Measurements from ENCODE around the gene BRIP1. TPM values are rescaled to one million over a fixed set of nuclear protein-coding genes. Genes with fewer than 3 reads are reported as not detected.
"Not testable (repeated sequence)": the region's sequence is repeated elsewhere in the genome, so short reads cannot be mapped to it uniquely, and the experiment has no call there.

Gene BRIP1
- polyA plus RNA-seq, 1 donor = 6.4 TPM

GRCh38 chr17:61868074-61868473 is 4.7 kb upstream of the BRIP1 start:
- Histone ChIP-seq H3K9me3 (ENCODE audit: control insufficient read depth, low read depth, low read length) (no peaks in the 10 kb centered on the region), H3K4me3 (ENCODE audit: low read length) (no peak overlapping the region), H3K27ac (ENCODE audit: low read length) (no peak overlapping the region), H3K4me1 (ENCODE audit: control insufficient read depth, insufficient read depth, low read length) (peaks cover 5% of the 10 kb centered on the region), H3K27me3 (ENCODE audit: control insufficient read depth, insufficient read depth, low read length) (no peaks in the 10 kb centered on the region), H3K36me3 (ENCODE audit: control insufficient read depth, insufficient read depth, low read length) (peaks cover 22% of the 10 kb centered on the region)
- DNase-seq = no peak
- WGBS (ENCODE audit: insufficient coverage, low lambda C conversion rate) = 100% methylated on average over 1 of the region's 2 CpGs

GRCh38 chr17:61867033-61867432 is 3.7 kb upstream of the BRIP1 start:
- Histone ChIP-seq H3K4me3 (ENCODE audit: low read length) (no peak overlapping the region), H3K4me1 (ENCODE audit: control insufficient read depth, insufficient read depth, low read length) (peaks cover 5% of the 10 kb centered on the region), H3K36me3 (ENCODE audit: control insufficient read depth, insufficient read depth, low read length) (peaks cover 19% of the 10 kb centered on the region), H3K9me3 (ENCODE audit: control insufficient read depth, low read depth, low read length) (no peaks in the 10 kb centered on the region), H3K27me3 (ENCODE audit: control insufficient read depth, insufficient read depth, low read length) (no peaks in the 10 kb centered on the region), H3K27ac (ENCODE audit: low read length) (no peak overlapping the region)
- no peak for DNase-seq

GRCh38 chr17:61863801-61864126 is 436 bp upstream of the BRIP1 start:
- H3K27me3 ChIP-seq (ENCODE audit: control insufficient read depth, insufficient read depth, low read length) = no peaks in the 10 kb centered on the region
- DNase-seq = no peak
- peaks cover 8% of the 10 kb centered on the region for H3K36me3 ChIP-seq (ENCODE audit: control insufficient read depth, insufficient read depth, low read length)
- WGBS (ENCODE audit: insufficient coverage, low lambda C conversion rate) = 0% methylated on average over 1 of the region's 8 CpGs
- H3K27ac ChIP-seq (ENCODE audit: low read length) = peak overlapping the region; percentile 86
- no peaks in the 10 kb centered on the region for H3K9me3 ChIP-seq (ENCODE audit: control insufficient read depth, low read depth, low read length)
- H3K4me3 ChIP-seq (ENCODE audit: low read length) = peak overlapping the region; percentile 62
- peaks cover 5% of the 10 kb centered on the region for H3K4me1 ChIP-seq (ENCODE audit: control insufficient read depth, insufficient read depth, low read length)

- Histone ChIP-seq H3K27me3 (ENCODE audit: control insufficient read depth, insufficient read depth, low read length) (no peaks in the 10 kb centered on the region), H3K4me3 (ENCODE audit: low read length) (peak overlapping the region; percentile 62), H3K27ac (ENCODE audit: low read length) (peak overlapping the region; percentile 87), H3K4me1 (ENCODE audit: control insufficient read depth, insufficient read depth, low read length) (peaks cover 5% of the 10 kb centered on the region), H3K36me3 (ENCODE audit: control insufficient read depth, insufficient read depth, low read length) (peaks cover 4% of the 10 kb centered on the region), H3K9me3 (ENCODE audit: control insufficient read depth, low read depth, low read length) (no peaks in the 10 kb centered on the region)
- DNase-seq = peak in 1 of 2 donors; percentile 13
- 20% methylated on average over 1 of the region's 1 CpG for WGBS (ENCODE audit: insufficient coverage, low lambda C conversion rate)
Observed at GRCh38 chr17:61862105-61862574, 1.2 kb downstream of the BRIP1 start.

- H3K27ac ChIP-seq (ENCODE audit: low read length); H3K27me3 ChIP-seq (ENCODE audit: control insufficient read depth, insufficient read depth, low read length); H3K9me3 ChIP-seq (ENCODE audit: control insufficient read depth, low read depth, low read length); DNase-seq; H3K4me3 ChIP-seq (ENCODE audit: low read length); H3K4me1 ChIP-seq (ENCODE audit: control insufficient read depth, insufficient read depth, low read length): not testable (repeated sequence)
- peaks cover 10% of the 10 kb centered on the region for H3K36me3 ChIP-seq (ENCODE audit: control insufficient read depth, insufficient read depth, low read length)
- WGBS (ENCODE audit: insufficient coverage, low lambda C conversion rate) = no CpG with 5 or more reads among the region's 10 CpGs
Observed at GRCh38 chr17:61860397-61860796, 2.9 kb downstream of the BRIP1 start.

- no peaks in the 10 kb centered on the region for H3K9me3 ChIP-seq (ENCODE audit: control insufficient read depth, low read depth, low read length)
- DNase-seq = no peak
- no peaks in the 10 kb centered on the region for H3K27me3 ChIP-seq (ENCODE audit: control insufficient read depth, insufficient read depth, low read length)
- no peak overlapping the region for H3K4me3 ChIP-seq (ENCODE audit: low read length)
- WGBS (ENCODE audit: insufficient coverage, low lambda C conversion rate) = 89% methylated on average over 1 of the region's 1 CpG
- H3K27ac ChIP-seq (ENCODE audit: low read length) = no peak overlapping the region
- peaks cover 10% of the 10 kb centered on the region for H3K36me3 ChIP-seq (ENCODE audit: control insufficient read depth, insufficient read depth, low read length)
- no peaks in the 10 kb centered on the region for H3K4me1 ChIP-seq (ENCODE audit: control insufficient read depth, insufficient read depth, low read length)
Observed at GRCh38 chr17:61856035-61856434, 7.3 kb downstream of the BRIP1 start.

GRCh38 chr17:61852857-61853256 is 10.5 kb downstream of the BRIP1 start:
- no CpG with 5 or more reads among the region's 2 CpGs for WGBS (ENCODE audit: insufficient coverage, low lambda C conversion rate)
- Histone ChIP-seq H3K4me1 (ENCODE audit: control insufficient read depth, insufficient read depth, low read length) (no peaks in the 10 kb centered on the region), H3K4me3 (ENCODE audit: low read length) (no peak overlapping the region), H3K27me3 (ENCODE audit: control insufficient read depth, insufficient read depth, low read length) (no peaks in the 10 kb centered on the region), H3K9me3 (ENCODE audit: control insufficient read depth, low read depth, low read length) (no peaks in the 10 kb centered on the region), H3K27ac (ENCODE audit: low read length) (no peak overlapping the region), H3K36me3 (ENCODE audit: control insufficient read depth, insufficient read depth, low read length) (peaks cover 7% of the 10 kb centered on the region)
- DNase-seq = no peak

GRCh38 chr17:61849674-61850073 is 13.7 kb downstream of the BRIP1 start:
- Histone ChIP-seq H3K4me1 (ENCODE audit: control insufficient read depth, insufficient read depth, low read length) (no peaks in the 10 kb centered on the region), H3K36me3 (ENCODE audit: control insufficient read depth, insufficient read depth, low read length) (no peaks in the 10 kb centered on the region), H3K9me3 (ENCODE audit: control insufficient read depth, low read depth, low read length) (no peaks in the 10 kb centered on the region), H3K27me3 (ENCODE audit: control insufficient read depth, insufficient read depth, low read length) (no peaks in the 10 kb centered on the region), H3K27ac (ENCODE audit: low read length) (no peak overlapping the region), H3K4me3 (ENCODE audit: low read length) (no peak overlapping the region)
- DNase-seq = no peak

GRCh38 chr17:61848896-61849295 is 14.4 kb downstream of the BRIP1 start:
- DNase-seq = no peak
- no CpG with 5 or more reads among the region's 2 CpGs for WGBS (ENCODE audit: insufficient coverage, low lambda C conversion rate)
- Histone ChIP-seq H3K9me3 (ENCODE audit: control insufficient read depth, low read depth, low read length) (no peaks in the 10 kb centered on the region), H3K36me3 (ENCODE audit: control insufficient read depth, insufficient read depth, low read length) (no peaks in the 10 kb centered on the region), H3K27ac (ENCODE audit: low read length) (no peak overlapping the region), H3K27me3 (ENCODE audit: control insufficient read depth, insufficient read depth, low read length) (no peaks in the 10 kb centered on the region), H3K4me3 (ENCODE audit: low read length) (no peak overlapping the region), H3K4me1 (ENCODE audit: control insufficient read depth, insufficient read depth, low read length) (no peaks in the 10 kb centered on the region)

- Histone ChIP-seq H3K27me3 (ENCODE audit: control insufficient read depth, insufficient read depth, low read length) (no peaks in the 10 kb centered on the region), H3K9me3 (ENCODE audit: control insufficient read depth, low read depth, low read length) (no peaks in the 10 kb centered on the region), H3K36me3 (ENCODE audit: control insufficient read depth, insufficient read depth, low read length) (no peaks in the 10 kb centered on the region), H3K4me1 (ENCODE audit: control insufficient read depth, insufficient read depth, low read length) (no peaks in the 10 kb centered on the region), H3K27ac (ENCODE audit: low read length) (no peak overlapping the region), H3K4me3 (ENCODE audit: low read length) (no peak overlapping the region)
- DNase-seq = no peak
- no CpG with 5 or more reads among the region's 2 CpGs for WGBS (ENCODE audit: insufficient coverage, low lambda C conversion rate)
Observed at GRCh38 chr17:61848247-61848646, 15.1 kb downstream of the BRIP1 start.

GRCh38 chr17:61847659-61848058 is 15.7 kb downstream of the BRIP1 start:
- H3K27me3 ChIP-seq (ENCODE audit: control insufficient read depth, insufficient read depth, low read length) = no peaks in the 10 kb centered on the region
- H3K36me3 ChIP-seq (ENCODE audit: control insufficient read depth, insufficient read depth, low read length) = no peaks in the 10 kb centered on the region
- H3K9me3 ChIP-seq (ENCODE audit: control insufficient read depth, low read depth, low read length) = no peaks in the 10 kb centered on the region
- no peak overlapping the region for H3K4me3 ChIP-seq (ENCODE audit: low read length)
- WGBS (ENCODE audit: insufficient coverage, low lambda C conversion rate) = 100% methylated on average over 2 of the region's 3 CpGs
- DNase-seq = no peak
- H3K4me1 ChIP-seq (ENCODE audit: control insufficient read depth, insufficient read depth, low read length) = no peaks in the 10 kb centered on the region
- H3K27ac ChIP-seq (ENCODE audit: low read length) = no peak overlapping the region

Measured in large intestine (tissue), 3 donors.